ENCODE data around the gene C3orf20. TPM values are rescaled to one million over a fixed set of nuclear protein-coding genes. Genes with fewer than 3 reads are reported as not detected.

The C3orf20 gene
- total RNA-seq, 1 donor from 2014 or later, result not detected

GRCh38 chr3:14758297-14758696 lies 83.4 kb downstream of the C3orf20 start:
- DNase-seq (ENCODE audit: low read depth), result no peak

GRCh38 chr3:14758959-14759358 lies 84.0 kb downstream of the C3orf20 start:
- DNase-seq (ENCODE audit: low read depth), result no peak

- DNase-seq (ENCODE audit: low read depth), result no peak
Observed at GRCh38 chr3:14760185-14760584, 85.2 kb downstream of the C3orf20 start.

GRCh38 chr3:14761121-14761672 lies 86.3 kb downstream of the C3orf20 start:
- DNase-seq (ENCODE audit: low read depth), result no peak

GRCh38 chr3:14761866-14762265 lies 86.9 kb downstream of the C3orf20 start:
- DNase-seq (ENCODE audit: low read depth), result no peak

GRCh38 chr3:14762701-14763100 lies 87.8 kb downstream of the C3orf20 start:
- no peak for DNase-seq (ENCODE audit: low read depth)

GRCh38 chr3:14764331-14765059 lies 89.6 kb downstream of the C3orf20 start:
- DNase-seq (ENCODE audit: low read depth), result no peak

GRCh38 chr3:14765060-14765400 lies 90.1 kb downstream of the C3orf20 start:
- DNase-seq (ENCODE audit: low read depth), result no peak

- no peak for DNase-seq (ENCODE audit: low read depth)
Observed at GRCh38 chr3:14765576-14766427, 90.9 kb downstream of the C3orf20 start.

- DNase-seq (ENCODE audit: low read depth), result no peak
Observed at GRCh38 chr3:14766428-14767244, 91.7 kb downstream of the C3orf20 start.

- no peak for DNase-seq (ENCODE audit: low read depth)
Observed at GRCh38 chr3:14767245-14768051, 92.5 kb downstream of the C3orf20 start.

GRCh38 chr3:14768182-14768790 lies 93.3 kb downstream of the C3orf20 start:
- DNase-seq (ENCODE audit: low read depth), result no peak

- DNase-seq (ENCODE audit: low read depth), result no peak
Observed at GRCh38 chr3:14768881-14769280, 93.9 kb downstream of the C3orf20 start.

- no peak for DNase-seq (ENCODE audit: low read depth)
Observed at GRCh38 chr3:14769544-14770325, 94.8 kb downstream of the C3orf20 start.

- DNase-seq (ENCODE audit: low read depth), result no peak
Observed at GRCh38 chr3:14770591-14770990, 95.7 kb downstream of the C3orf20 start.

GRCh38 chr3:14771593-14772497 lies 96.9 kb downstream of the C3orf20 start:
- DNase-seq (ENCODE audit: low read depth), result no peak

- no peak for DNase-seq (ENCODE audit: low read depth)
Observed at GRCh38 chr3:14772533-14773138, 97.7 kb downstream of the C3orf20 start.

GRCh38 chr3:14773281-14773680 lies 98.3 kb downstream of the C3orf20 start:
- no peak for DNase-seq (ENCODE audit: low read depth)

Data from renal cortical epithelial cell (primary cell).